Measurements from ENCODE around the gene SLC26A11. TPM values are rescaled to one million over a fixed set of nuclear protein-coding genes. Genes with fewer than 3 reads are reported as not detected.
A peak's percentile ranks its signal among the peaks of the same experiment; 100 is the strongest.
"Not testable (repeated sequence)": the region's sequence is repeated elsewhere in the genome, so short reads cannot be mapped to it uniquely, and the experiment has no call there.

SLC26A11 gene
- total RNA-seq, 3 donors from 2014 or later = 13.8 to 18.1 (median 14.0) TPM

DNA sequence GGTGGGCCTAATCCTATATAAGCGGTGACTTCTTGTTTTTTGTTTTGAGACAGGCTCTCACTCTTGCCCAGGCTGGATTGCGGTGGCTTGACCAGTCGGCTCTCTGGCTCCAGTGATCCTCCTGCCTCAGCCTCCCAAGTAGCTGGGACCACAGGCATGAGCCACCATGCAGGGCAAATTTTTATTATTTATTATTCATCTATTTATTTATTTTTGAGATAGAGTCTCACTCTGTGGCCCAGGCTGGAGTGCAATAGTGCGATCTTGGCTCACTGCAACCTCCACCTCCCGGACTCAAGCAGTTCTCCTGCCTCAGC is 35.8 kb downstream of the SLC26A11 start:
- intact Hi-C loops (cut with DNase I, micrococcal nuclease) = no loop called here
- peaks cover 28% of the 10 kb centered on the region for H3K4me1 ChIP-seq (ENCODE audit: low read depth)
- H3K4me3 ChIP-seq = no peak overlapping the region
- TF ChIP-seq, protein P1, sequence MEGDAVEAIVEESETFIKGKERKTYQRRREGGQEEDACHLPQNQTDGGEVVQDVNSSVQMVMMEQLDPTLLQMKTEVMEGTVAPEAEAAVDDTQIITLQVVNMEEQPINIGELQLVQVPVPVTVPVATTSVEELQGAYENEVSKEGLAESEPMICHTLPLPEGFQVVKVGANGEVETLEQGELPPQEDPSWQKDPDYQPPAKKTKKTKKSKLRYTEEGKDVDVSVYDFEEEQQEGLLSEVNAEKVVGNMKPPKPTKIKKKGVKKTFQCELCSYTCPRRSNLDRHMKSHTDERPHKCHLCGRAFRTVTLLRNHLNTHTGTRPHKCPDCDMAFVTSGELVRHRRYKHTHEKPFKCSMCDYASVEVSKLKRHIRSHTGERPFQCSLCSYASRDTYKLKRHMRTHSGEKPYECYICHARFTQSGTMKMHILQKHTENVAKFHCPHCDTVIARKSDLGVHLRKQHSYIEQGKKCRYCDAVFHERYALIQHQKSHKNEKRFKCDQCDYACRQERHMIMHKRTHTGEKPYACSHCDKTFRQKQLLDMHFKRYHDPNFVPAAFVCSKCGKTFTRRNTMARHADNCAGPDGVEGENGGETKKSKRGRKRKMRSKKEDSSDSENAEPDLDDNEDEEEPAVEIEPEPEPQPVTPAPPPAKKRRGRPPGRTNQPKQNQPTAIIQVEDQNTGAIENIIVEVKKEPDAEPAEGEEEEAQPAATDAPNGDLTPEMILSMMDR (IDR thresholded peaks at IDR 0.05) = no peak
- no peak for ATAC-seq
- no peaks in the 10 kb centered on the region for H3K9me3 ChIP-seq
- peak in 1 of 3 donors; percentile 14 for DNase-seq
- H3K36me3 ChIP-seq (ENCODE audit: low read depth) = no peaks in the 10 kb centered on the region

DNA sequence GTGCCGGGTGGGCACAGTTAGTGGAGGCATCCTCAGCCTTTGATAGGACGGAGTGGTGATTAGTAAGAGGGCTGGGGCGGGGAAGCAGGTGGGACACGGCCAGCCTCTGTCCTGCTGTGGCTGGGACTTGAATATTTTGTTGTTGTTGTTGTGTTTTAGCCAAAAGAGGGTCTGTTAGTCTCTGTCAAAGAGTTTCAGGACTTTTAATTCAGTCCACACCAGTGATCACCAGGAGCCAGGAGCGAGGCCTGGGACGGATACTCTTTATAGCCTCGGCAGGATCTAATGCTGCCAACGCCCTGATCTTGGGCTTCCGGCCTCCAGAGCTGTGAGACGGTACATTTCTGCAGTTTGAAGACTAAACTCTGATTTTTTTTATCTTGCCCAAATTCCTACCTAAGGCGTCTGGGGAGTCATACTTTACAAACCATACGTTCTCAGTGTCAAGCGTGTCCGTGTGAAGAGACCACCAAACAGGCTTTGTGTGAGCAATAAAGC is 37.5 kb downstream of the SLC26A11 start:
- peak; percentile 52 for ATAC-seq
- no peaks in the 10 kb centered on the region for H3K9me3 ChIP-seq
- TF ChIP-seq, protein P1 (IDR thresholded peaks at IDR 0.05) = no peak
- H3K36me3 ChIP-seq (ENCODE audit: low read depth) = no peaks in the 10 kb centered on the region
- intact Hi-C loops (cut with DNase I, micrococcal nuclease) = no loop called here
- H3K4me1 ChIP-seq (ENCODE audit: low read depth) = peaks cover 43% of the 10 kb centered on the region
- no peak overlapping the region for H3K4me3 ChIP-seq
- DNase-seq = peak; percentile 72 to 76 (median 72)

DNA sequence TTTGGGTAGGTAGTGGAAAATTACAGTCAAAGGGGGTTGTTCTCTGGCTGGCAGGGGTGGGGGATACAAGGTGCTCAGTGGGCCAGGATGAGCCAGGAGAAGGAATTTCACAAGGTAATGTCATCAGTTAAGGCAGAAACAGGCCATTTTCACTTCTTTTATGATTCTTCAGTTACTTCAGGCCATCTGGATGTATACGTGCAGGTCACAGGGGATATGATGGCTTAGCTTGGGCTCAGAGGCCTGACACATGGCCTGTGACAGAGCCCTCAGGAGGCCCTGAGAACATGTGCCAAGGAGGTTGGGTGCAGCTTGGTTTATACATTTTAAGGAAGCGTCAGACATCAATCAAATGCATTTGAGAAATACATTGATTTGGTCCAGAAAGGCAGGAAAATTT is 38.1 kb downstream of the SLC26A11 start:
- H3K9me3 ChIP-seq; intact Hi-C loops (cut with DNase I, micrococcal nuclease); DNase-seq; H3K4me3 ChIP-seq; H3K36me3 ChIP-seq (ENCODE audit: low read depth); ATAC-seq: not testable (repeated sequence)
- peaks cover 49% of the 10 kb centered on the region for H3K4me1 ChIP-seq (ENCODE audit: low read depth)

DNA sequence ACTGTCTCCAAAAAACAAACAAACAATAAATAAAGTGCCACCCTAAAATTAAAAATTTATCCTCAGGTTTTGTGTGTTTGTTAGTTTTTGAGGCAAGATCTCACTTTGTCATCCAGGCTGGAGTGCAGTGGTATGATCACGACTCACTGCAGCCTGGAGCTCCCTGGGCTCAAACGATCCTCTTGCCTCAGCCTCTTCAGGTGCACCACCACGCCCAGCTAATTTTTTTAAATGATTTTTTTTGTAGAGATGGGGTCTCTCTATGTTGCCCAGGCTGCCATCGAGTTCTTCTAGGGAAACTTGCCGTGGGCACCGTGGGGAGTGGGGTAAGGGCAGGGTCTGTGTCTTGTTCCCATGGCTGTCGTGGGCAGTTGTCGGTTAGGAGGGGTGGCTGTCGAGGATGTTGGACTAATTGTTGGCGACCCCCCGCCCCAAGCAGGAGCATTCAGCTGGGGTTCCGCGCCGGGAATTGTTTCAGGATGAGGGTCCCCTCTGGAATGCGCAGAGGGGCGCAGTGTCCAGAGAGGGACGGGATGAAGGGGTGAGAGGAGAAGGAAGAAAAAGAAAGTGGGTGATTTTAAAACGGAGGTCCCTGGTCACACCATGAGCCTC is 39.3 kb downstream of the SLC26A11 start:
- DNase-seq (peak in 2 of 3 donors; percentile 42 to 76), ATAC-seq (no peak)
- H3K9me3 ChIP-seq = no peaks in the 10 kb centered on the region
- no peak overlapping the region for H3K4me3 ChIP-seq
- TF ChIP-seq, protein P1 (IDR thresholded peaks at IDR 0.05) = no peak
- H3K4me1 ChIP-seq (ENCODE audit: low read depth) = peaks cover 55% of the 10 kb centered on the region
- no peaks in the 10 kb centered on the region for H3K36me3 ChIP-seq (ENCODE audit: low read depth)
- intact Hi-C loops (cut with DNase I, micrococcal nuclease) = no loop called here

DNA sequence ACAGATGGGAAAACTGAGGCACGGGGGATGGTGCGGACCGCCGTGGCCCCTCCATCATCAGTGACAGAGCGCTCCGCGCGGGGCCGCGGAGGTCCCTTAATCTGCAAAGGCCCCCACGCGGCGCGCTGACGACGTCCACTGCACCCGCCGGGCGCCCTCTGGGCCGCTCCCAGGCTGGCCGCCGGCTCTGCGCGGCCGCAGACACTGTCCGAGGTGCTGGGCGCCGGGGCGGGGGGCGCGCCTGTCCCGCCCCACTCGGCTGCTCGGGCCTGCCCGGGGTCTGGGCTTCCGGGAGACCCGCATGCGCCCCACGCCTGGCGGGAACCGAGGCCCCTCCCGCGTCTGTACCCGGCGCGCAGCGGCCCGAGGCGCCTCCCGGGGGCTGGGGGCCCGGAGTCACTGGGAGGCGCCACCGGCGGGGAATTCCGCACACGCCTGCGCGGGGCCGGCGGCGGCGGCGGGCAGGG is 39.9 kb downstream of the SLC26A11 start:
- intact Hi-C loops (cut with DNase I, micrococcal nuclease) = no loop called here
- ATAC-seq = peak; percentile 60
- Histone ChIP-seq H3K4me1 (ENCODE audit: low read depth) (peaks cover 51% of the 10 kb centered on the region), H3K4me3 (peak overlapping the region; percentile 29), H3K36me3 (ENCODE audit: low read depth) (no peaks in the 10 kb centered on the region), H3K9me3 (no peaks in the 10 kb centered on the region)
- peak; percentile 72 to 89 (median 83) for DNase-seq
- TF ChIP-seq, protein P1 (IDR thresholded peaks at IDR 0.05) = no peak

DNA sequence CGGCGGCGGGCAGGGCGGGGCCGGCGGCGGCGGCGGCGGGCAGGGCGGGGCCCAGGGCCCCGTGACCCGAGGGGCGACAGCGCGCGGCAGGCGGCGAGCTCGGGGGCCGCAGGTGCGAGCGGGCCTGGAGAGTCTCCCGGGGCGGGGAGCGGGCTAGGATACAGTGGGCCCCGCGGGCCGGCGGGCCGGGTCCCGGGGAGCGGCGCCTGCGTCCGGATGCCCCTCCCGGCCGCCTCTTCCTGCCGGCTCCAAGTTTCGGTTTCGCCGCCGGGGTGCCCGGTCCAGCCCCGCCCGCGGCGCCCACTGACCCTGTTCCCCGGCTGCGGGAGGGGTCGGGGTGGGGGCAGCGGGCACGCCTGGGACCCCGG is 40.5 kb downstream of the SLC26A11 start, which contains the start of gene RNF213:
TSS of gene RNF213 (plus strand) at position 62 of the 368 bp plus-strand sequence. CDS start 2,830 bp downstream, outside the sequence.
- TF ChIP-seq, protein P1 (IDR thresholded peaks at IDR 0.05) = no peak
- Histone ChIP-seq H3K36me3 (ENCODE audit: low read depth) (no peaks in the 10 kb centered on the region), H3K4me1 (ENCODE audit: low read depth) (peaks cover 46% of the 10 kb centered on the region), H3K9me3 (no peaks in the 10 kb centered on the region), H3K4me3 (peak within 1 kb of the TSS; percentile 96)
- DNase-seq (peak; percentile 74 to 83 (median 83)), ATAC-seq (peak; percentile 46)
- intact Hi-C loops (cut with DNase I, micrococcal nuclease) = no loop called here

Data from mucosa of descending colon (tissue), 3 donors.